ENCODE measurements around the gene MRPS17. TPM values are rescaled to one million over a fixed set of nuclear protein-coding genes. Genes with fewer than 3 reads are reported as not detected.
"Not testable (repeated sequence)": the region's sequence is repeated elsewhere in the genome, so short reads cannot be mapped to it uniquely, and the experiment has no call there.

Gene MRPS17
- total RNA-seq, 1 experiment from 2014 or later, result 32.6 TPM

DNA sequence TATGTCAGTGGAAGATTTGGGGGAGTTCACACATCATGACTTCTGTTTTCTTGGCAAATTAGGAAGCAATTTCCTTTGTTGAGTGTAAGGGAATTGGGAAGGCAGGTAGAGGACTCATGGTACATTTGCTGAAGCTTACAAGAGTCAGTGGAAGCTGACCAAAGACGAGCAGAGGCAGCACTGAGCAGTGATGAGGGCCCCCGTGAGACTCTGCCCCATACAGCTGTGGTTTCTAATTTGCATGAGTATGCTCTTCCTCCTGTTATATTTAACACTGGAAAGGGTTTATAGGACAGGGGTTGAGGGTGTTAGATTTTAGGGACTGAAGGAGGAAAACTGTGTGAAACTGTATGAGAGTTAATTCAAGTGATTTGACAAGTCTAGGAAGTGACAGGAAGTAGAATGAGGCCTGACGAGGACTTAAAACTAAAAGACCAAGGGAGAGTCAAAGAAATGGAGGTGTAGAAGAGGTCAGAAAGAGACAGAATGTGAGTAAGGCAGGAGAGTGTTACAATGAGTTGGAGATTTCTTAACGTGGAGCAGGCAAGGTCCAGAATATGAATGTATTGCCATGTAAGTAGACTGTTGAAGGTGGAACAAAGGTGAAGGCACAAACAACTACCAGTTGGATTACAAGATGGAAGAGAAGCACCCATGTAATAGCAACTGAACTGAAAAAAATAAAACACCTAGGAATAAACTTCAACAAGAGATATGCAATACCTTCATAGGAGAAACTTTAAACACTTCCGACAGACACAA is 23.5 kb upstream of the MRPS17 start:
- Mint-ChIP-seq H3K4me3 (ENCODE audit: low read depth, unreplicated experiment) (no peak overlapping the region), H3K27ac (ENCODE audit: unreplicated experiment) (no peak overlapping the region), H3K27me3 (ENCODE audit: unreplicated experiment) (no peaks in the 10 kb centered on the region), H3K9me3 (ENCODE audit: low read depth, unreplicated experiment) (peaks cover 17% of the 10 kb centered on the region), H3K4me1 (ENCODE audit: low read depth, unreplicated experiment) (no peaks in the 10 kb centered on the region), H3K36me3 (ENCODE audit: insufficient read depth, unreplicated experiment) (no peaks in the 10 kb centered on the region)
- TF ChIP-seq, protein P1, sequence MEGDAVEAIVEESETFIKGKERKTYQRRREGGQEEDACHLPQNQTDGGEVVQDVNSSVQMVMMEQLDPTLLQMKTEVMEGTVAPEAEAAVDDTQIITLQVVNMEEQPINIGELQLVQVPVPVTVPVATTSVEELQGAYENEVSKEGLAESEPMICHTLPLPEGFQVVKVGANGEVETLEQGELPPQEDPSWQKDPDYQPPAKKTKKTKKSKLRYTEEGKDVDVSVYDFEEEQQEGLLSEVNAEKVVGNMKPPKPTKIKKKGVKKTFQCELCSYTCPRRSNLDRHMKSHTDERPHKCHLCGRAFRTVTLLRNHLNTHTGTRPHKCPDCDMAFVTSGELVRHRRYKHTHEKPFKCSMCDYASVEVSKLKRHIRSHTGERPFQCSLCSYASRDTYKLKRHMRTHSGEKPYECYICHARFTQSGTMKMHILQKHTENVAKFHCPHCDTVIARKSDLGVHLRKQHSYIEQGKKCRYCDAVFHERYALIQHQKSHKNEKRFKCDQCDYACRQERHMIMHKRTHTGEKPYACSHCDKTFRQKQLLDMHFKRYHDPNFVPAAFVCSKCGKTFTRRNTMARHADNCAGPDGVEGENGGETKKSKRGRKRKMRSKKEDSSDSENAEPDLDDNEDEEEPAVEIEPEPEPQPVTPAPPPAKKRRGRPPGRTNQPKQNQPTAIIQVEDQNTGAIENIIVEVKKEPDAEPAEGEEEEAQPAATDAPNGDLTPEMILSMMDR (IDR thresholded peaks at IDR 0.05; ENCODE audit: unreplicated experiment), result no peak
- CTCF ChIA-PET, result no interaction called here
- intact Hi-C loops (cut with micrococcal nuclease; ENCODE audit: unreplicated experiment), result no loop called here
- DNase-seq, result no peak
- no TSS peak for BruUV-seq (replicated peaks)

DNA sequence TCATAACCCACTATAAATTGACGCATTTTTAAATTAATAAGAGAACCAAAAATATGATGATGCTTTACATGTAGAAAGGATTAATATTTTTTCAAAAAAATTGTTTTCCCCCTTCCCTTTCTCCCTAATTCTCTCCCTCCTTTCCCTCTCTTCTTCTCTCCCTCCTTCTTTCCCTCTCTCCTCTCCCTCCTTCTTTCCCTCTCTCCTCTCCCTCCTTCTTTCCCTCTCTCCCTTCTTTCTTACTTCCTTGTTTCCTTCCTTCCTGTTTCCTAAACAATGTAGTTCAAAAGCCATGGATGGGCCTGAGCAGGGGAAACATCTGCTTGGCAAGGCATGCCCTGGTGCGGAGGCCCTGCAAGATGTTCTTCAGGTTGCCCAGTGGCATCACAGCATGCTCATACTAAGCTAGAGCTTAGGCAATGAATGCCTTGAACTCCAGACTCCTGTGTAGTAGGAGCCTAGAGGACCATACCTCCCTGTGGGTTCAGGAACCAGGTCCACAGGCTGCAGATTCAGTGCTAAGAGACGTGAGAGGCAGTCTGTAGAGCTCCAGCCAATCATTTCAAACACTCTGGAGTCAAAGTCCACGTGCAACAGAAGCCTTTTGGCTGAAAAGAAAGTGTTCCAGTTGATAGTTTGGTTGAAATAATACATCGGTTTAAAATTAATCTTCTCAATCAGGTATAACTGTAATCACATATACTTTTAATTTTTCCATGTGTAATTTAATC is 20.1 kb upstream of the MRPS17 start:
- Mint-ChIP-seq H3K27me3 (ENCODE audit: unreplicated experiment) (no peaks in the 10 kb centered on the region), H3K4me3 (ENCODE audit: low read depth, unreplicated experiment) (no peak overlapping the region), H3K9me3 (ENCODE audit: low read depth, unreplicated experiment) (peaks cover 14% of the 10 kb centered on the region), H3K27ac (ENCODE audit: unreplicated experiment) (no peak overlapping the region), H3K4me1 (ENCODE audit: low read depth, unreplicated experiment) (no peaks in the 10 kb centered on the region), H3K36me3 (ENCODE audit: insufficient read depth, unreplicated experiment) (peaks cover 3% of the 10 kb centered on the region)
- CTCF ChIA-PET, result no interaction called here
- BruUV-seq (replicated peaks), result no TSS peak
- intact Hi-C loops (cut with micrococcal nuclease; ENCODE audit: unreplicated experiment), result no loop called here
- TF ChIP-seq, protein P1 (IDR thresholded peaks at IDR 0.05; ENCODE audit: unreplicated experiment), result no peak
- DNase-seq, result no peak

DNA sequence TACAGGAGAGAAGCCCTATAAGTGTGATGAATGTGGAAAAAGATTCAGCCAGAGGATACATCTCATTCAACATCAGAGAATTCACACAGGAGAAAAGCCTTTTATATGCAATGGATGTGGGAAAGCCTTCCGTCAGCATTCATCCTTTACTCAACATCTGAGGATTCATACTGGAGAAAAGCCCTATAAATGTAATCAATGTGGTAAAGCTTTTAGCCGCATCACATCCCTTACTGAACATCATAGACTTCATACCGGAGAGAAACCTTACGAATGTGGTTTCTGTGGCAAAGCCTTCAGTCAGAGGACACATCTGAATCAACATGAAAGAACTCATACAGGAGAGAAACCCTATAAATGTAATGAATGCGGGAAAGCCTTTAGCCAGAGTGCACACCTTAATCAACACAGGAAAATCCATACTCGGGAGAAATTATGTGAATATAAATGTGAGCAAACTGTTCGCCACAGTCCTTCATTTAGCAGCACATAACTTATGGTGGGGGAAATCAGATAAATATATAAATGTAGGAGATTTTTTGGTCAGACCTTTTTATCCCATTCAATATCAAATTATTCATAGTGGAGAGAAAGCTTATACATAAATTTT is 12.1 kb upstream of the MRPS17 start:
- Mint-ChIP-seq H3K4me3 (ENCODE audit: low read depth, unreplicated experiment) (no peak overlapping the region), H3K9me3 (ENCODE audit: low read depth, unreplicated experiment) (peaks cover 19% of the 10 kb centered on the region), H3K27ac (ENCODE audit: unreplicated experiment) (no peak overlapping the region), H3K36me3 (ENCODE audit: insufficient read depth, unreplicated experiment) (peaks cover 4% of the 10 kb centered on the region), H3K27me3 (ENCODE audit: unreplicated experiment) (no peaks in the 10 kb centered on the region), H3K4me1 (ENCODE audit: low read depth, unreplicated experiment) (no peaks in the 10 kb centered on the region)
- CTCF ChIA-PET, result no interaction called here
- BruUV-seq (replicated peaks), result no TSS peak
- TF ChIP-seq, protein P1 (IDR thresholded peaks at IDR 0.05; ENCODE audit: unreplicated experiment), result no peak
- no peak for DNase-seq
- intact Hi-C loops (cut with micrococcal nuclease; ENCODE audit: unreplicated experiment), result no loop called here

DNA sequence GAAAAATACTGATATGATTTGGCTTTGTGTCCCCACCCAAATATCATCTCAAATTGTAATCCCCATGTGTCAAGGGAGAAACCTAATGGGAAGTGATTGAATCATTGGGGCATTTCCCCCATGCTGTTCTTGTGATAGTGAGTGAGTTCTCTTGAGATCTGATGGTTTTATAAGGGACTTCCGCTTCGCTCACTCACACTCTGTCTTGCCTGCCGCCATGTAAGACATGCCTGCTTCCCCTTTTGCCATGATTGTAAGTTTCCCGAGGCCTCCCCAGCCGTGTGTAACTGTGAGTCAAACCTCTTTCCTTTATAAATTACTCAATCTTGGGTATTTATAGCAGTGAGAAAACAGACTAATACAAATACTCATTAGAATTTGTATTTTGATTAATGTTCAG is 5.1 kb upstream of the MRPS17 start:
- BruUV-seq (replicated peaks), result no TSS peak
- Mint-ChIP-seq H3K9me3 (ENCODE audit: low read depth, unreplicated experiment) (peaks cover 8% of the 10 kb centered on the region), H3K36me3 (ENCODE audit: insufficient read depth, unreplicated experiment) (peaks cover 17% of the 10 kb centered on the region), H3K4me1 (ENCODE audit: low read depth, unreplicated experiment) (no peaks in the 10 kb centered on the region), H3K27me3 (ENCODE audit: unreplicated experiment) (no peaks in the 10 kb centered on the region), H3K27ac (ENCODE audit: unreplicated experiment) (no peak overlapping the region), H3K4me3 (ENCODE audit: low read depth, unreplicated experiment) (no peak overlapping the region)
- DNase-seq, result no peak
- TF ChIP-seq, protein P1 (IDR thresholded peaks at IDR 0.05; ENCODE audit: unreplicated experiment), result no peak
- CTCF ChIA-PET, result no interaction called here
- intact Hi-C loops (cut with micrococcal nuclease; ENCODE audit: unreplicated experiment), result no loop called here

DNA sequence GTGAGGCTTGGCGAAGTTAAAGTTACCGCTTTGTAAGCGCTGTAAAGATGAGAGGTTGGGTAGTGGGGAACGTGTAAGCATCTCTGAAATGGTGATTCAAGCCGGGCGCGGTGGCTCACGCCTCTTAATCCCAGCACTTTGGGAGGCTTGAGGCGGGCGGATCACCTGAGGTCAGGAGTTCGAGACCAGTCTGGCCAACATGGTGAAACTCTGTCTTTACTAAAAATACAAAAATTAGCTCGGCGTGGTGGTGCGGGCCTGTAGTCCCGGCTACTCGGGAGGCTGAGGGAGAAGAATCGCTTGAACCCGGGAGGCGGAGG is 635 bp downstream of the MRPS17 start:
- BruUV-seq (replicated peaks), result not testable (repeated sequence)

More for the DNA sequence above, 635 bp downstream of the MRPS17 start:
- H3K4me1 Mint-ChIP-seq (ENCODE audit: low read depth, unreplicated experiment); intact Hi-C loops (cut with micrococcal nuclease; ENCODE audit: unreplicated experiment); H3K9me3 Mint-ChIP-seq (ENCODE audit: low read depth, unreplicated experiment); DNase-seq; CTCF ChIA-PET; H3K27me3 Mint-ChIP-seq (ENCODE audit: unreplicated experiment): not testable (repeated sequence)
- peak overlapping the region; percentile 99 for H3K27ac Mint-ChIP-seq (ENCODE audit: unreplicated experiment)
- H3K36me3 Mint-ChIP-seq (ENCODE audit: insufficient read depth, unreplicated experiment), result peaks cover 56% of the 10 kb centered on the region
- peak overlapping the region; percentile 100 for H3K4me3 Mint-ChIP-seq (ENCODE audit: low read depth, unreplicated experiment)

Data from Calu3 (cell line).